ENCODE measurements around the gene TEX55.

DNA sequence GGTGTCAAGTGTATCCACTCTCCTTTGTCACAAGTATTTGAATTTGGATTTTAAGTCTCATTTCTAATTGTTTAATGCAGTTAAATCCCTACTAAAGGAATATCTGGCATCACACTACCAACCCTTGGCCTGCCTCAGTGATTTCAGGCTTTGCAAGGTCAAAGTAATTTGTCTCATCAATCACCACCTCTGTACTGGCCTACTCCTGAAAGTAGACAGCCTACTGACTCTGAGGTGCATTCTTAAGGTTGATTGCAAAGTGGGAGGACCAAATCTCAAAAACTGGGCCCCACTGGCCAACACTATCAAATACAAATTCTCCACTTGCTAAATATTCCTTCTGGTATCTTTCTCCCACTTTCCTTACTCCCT, 851 bp upstream of the TEX55 start:
- TF ChIP-seq, protein P1, sequence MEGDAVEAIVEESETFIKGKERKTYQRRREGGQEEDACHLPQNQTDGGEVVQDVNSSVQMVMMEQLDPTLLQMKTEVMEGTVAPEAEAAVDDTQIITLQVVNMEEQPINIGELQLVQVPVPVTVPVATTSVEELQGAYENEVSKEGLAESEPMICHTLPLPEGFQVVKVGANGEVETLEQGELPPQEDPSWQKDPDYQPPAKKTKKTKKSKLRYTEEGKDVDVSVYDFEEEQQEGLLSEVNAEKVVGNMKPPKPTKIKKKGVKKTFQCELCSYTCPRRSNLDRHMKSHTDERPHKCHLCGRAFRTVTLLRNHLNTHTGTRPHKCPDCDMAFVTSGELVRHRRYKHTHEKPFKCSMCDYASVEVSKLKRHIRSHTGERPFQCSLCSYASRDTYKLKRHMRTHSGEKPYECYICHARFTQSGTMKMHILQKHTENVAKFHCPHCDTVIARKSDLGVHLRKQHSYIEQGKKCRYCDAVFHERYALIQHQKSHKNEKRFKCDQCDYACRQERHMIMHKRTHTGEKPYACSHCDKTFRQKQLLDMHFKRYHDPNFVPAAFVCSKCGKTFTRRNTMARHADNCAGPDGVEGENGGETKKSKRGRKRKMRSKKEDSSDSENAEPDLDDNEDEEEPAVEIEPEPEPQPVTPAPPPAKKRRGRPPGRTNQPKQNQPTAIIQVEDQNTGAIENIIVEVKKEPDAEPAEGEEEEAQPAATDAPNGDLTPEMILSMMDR (IDR thresholded peaks at IDR 0.05), result no peak
- TF ChIP-seq POLR2A (IDR thresholded peaks at IDR 0.05), result no peak
